GM18858 (cell line): ENCODE measurements around the gene CDKN2B-AS1.

Source experiments
- ATAC-seq: cut with Tn5 transposase; IDR thresholded peaks from one replicate; pipeline ENCODE4 v1.9.1; 2021; ENCODE audit not compliant: unreplicated experiment

Gene CDKN2B-AS1

DNA sequence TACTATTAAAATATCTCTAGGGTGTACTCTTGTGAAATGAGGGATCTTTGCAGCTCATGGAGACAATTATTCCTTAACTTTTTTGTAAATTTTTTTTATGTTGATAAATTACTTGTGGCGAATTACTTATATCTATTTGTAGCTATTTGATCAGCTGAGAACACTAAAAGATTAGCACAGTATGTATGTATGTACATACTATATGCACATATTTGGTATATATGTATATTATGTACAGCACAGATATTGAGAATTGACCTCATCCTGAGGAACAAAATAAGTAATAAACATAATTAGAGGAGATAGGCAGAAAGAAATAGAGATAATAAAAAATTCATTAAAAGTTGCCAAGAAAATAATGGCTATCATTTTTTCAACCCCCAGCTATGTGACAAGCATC, 12.2 kb upstream of the CDKN2B-AS1 start:
- no peak for ATAC-seq

DNA sequence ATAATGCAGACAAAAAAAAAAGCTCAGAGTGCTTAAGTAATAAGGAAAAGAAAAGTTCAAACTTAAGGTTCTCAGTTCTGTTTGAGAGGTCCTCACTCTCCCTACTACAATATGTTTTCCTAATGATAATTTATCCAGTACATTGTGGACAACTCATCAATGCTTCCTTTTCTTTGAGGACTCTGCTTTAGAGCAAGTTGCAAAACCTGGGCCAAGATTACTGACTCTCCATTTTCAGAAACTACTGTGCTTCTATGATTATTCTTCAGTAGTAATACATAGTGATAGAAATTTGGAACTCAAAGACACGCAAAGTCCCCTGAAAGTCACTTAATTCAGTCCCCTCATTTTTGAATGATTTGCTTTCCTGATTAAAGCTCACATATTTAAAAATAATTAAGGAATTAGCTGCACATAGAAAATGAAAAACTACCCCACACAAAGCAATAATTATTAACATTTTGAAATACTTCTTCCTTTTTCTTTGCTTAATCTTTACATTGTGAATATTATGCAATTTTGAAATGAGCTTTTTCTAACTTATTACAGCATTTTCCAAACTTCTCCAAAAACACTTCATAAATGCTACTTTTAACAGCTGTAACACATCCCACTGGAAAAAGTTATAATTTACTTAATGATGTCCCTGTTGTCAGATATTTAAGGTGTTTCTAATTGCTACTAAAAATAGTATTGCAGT, 11.6 kb upstream of the CDKN2B-AS1 start:
- ATAC-seq: no peak

- no peak for ATAC-seq
Observed at GRCh38 chr9:21983561-21983935, 11.0 kb upstream of the CDKN2B-AS1 start.

- ATAC-seq: no peak
Observed at GRCh38 chr9:21984101-21984500, 10.5 kb upstream of the CDKN2B-AS1 start.

DNA sequence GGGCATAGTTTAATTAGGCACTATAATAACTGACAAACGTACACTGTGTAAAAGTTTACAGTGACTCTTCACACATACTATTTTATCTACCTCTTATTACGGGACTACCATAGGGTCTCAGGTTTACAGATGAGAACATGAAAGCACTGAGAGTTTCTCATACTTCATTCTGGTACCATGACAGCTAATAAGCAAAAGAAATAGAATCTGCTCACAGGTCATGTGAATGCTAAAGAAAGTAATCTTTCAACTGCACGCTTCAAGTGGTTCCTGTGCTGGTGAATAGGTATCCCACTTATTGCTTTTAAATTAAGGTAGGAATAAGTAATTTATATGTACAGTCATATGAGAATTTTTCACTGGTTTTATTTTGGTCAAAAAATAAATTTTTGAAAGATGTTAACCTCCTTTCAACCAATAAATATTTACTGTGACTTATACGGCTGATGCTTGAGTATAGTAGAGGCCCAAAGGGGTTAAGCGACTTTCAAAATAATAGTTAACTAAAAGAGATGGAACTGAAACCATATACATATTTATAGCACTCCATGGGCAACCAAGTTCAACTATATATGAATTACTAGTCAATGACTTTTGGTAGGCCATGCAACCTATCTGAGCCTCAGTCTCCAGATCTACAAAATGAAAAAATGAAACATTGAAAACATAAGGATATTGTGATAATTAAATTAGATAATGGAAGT, 8.5 kb upstream of the CDKN2B-AS1 start:
- peak; percentile 58 for ATAC-seq

- ATAC-seq: no peak
Observed at GRCh38 chr9:21988056-21988990, 6.3 kb upstream of the CDKN2B-AS1 start.

- ATAC-seq: no peak
Observed at GRCh38 chr9:21989440-21990189, 5.0 kb upstream of the CDKN2B-AS1 start.

- no peak for ATAC-seq
Observed at GRCh38 chr9:21991072-21991959, 3.3 kb upstream of the CDKN2B-AS1 start.

DNA sequence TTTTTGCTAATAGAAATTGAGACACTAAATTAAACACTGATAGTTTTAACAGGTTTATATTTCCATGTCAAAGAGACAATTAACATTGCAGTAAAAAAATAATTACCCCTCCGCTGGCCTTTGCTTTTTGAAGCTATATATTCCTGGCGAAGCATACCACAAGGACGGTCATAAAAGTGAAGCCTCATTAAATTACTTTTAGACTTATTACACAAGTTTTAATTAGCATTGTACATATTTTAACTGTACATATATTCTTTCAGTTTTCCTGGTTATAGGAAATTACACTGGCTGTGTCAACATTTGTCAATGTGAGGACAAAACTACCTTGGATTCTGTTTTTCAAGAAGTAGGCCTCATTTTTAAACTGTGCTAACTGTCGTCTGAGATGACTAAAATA, 1.6 kb upstream of the CDKN2B-AS1 start:
- ATAC-seq: no peak

- ATAC-seq: peak; percentile 22
Observed at GRCh38 chr9:21993893-21994555, 567 bp upstream of the CDKN2B-AS1 start, which contains the start of gene CDKN2A. Gene CDKN2A (minus strand): TSS chr9:21994392.

DNA sequence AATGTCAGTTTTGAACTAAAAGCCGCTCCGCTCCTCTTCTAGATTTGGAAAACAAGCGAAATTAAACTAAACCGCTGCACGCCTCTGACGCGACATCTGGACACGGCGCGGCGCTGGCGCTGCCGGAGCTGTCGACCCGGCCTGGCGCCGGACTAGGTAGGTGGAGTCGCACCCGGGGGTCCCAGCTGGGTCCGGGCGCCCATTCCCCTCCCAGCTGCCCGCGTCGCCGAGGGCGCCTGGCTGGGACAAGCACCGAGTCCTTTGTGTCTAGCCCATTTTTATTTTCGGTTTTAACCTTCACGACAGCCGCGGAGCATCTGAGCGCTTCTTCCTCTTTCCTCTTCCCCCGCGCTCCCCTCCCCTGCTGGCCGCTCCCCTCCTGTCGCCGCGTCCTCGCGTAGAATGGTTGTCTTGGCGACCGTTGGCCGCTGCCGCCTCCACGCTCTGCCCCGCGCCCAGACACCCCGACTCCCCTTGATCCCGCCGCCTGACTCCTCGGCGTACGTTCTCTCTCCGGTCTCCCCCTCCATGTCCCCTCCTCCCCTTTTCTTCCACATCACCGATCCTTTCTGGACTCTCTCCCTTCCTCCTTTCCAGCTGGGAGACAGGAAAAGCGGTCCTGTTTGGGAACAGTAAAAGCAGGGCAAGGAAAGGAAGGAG, 545 bp downstream of the CDKN2B-AS1 start:
- peak; percentile 78 for ATAC-seq

DNA sequence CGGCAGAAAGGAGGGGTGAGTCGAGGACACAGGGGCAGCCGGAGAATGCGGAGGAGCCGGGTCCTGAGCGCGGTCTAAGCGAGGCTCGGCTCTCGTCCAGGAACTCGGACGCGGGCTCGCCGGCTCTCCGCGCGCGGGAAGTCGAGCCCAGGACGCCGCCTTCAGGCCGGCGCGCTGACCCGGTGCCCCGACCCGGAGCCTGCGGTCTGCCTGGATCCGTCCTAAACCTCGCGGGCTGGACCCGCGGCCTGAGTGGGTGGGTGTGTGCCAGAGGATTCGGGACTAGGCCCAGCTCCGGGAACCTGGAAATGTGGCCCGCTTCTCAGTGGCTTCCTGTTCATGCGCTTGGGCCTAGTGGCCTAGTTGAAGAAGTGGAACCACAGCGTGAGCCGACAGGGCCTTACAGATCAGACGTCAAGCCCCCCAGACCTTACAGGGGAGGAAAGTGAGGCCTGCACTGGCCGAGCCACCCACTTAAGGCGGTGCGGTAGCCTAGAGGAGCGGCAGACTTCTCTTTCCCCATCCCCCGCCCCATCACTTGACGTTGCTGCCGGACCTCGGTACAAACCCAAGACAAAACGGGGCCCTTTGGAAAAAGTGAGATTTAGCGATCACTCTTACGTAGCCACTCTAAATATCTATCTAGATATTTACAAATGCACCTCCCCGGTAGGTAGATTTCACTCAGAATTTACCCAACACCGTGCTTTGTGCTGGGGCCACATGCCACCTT, 1.2 kb downstream of the CDKN2B-AS1 start:
- no peak for ATAC-seq

DNA sequence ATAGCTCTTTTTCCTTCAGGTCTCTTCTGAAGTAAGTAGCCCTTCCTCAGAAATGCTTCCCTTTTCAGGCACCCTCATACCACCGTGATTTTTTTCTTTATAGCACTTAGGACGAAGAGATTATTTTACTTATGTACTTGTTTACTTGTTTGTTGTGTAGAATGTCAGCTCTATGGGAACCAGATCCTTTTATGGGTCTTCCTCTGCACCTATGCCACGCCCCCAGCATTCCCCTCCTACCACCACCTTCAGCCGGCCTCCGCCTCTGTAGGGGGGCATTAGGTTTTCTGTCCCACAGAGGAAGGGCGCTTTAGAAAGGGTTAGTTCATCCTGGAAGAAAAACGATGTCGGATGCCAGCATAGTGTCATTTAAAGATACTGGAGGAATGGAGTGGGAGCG, 1.8 kb downstream of the CDKN2B-AS1 start:
- no peak for ATAC-seq

- no peak for ATAC-seq
Observed at GRCh38 chr9:21996858-21997257, 2.3 kb downstream of the CDKN2B-AS1 start.

- no peak for ATAC-seq
Observed at GRCh38 chr9:21997480-21997879, 2.9 kb downstream of the CDKN2B-AS1 start.

DNA sequence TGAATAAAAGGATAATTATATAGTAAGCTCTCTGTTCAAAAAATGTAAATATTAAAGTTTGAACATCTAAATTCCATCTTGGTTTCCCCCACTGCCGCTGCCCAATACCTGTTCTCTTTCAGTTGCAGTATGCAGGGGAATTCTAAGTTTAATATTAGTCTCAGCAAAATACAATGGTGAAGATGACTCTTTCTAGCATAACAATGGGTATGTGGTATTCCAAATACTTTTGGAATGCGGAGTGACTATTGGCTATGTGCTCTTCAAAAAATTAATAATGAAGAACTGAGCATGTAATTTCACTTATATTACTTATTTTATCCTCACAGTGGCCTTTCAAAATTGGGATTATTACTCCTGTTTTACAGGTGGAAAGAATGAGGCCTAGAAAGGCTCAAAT, 3.4 kb downstream of the CDKN2B-AS1 start:
- ATAC-seq: no peak

GRCh38 chr9:22002038-22002437, 7.4 kb downstream of the CDKN2B-AS1 start:
- no peak for ATAC-seq
